ENCODE measurements around the gene CES3. TPM values are rescaled to one million over a fixed set of nuclear protein-coding genes. Genes with fewer than 3 reads are reported as not detected.
A peak's percentile ranks its signal among the peaks of the same experiment; 100 is the strongest.

CES3 gene
- total and polyA plus RNA-seq, 9 of the 15 experiments (the other 6 are each of a cell fraction or from before 2014, with no cell fraction given): 0.06 to 2.2 (median 0.68) TPM

GRCh38 chr16:67017810-67018488, 56.9 kb downstream of the CES3 start (continued):
- TF ChIP-seq NR2F6 (CRISPR knock-in tag; IDR thresholded peaks at IDR 0.05) (no peak), TCF7 (IDR thresholded peaks at IDR 0.05; ENCODE audit: borderline replicate concordance) (no peak), PRPF4 (IDR thresholded peaks at IDR 0.05; ENCODE audit: insufficient read depth, low read depth, low read length, poor library complexity, severe bottlenecking) (no peak), DIDO1 (tag; IDR thresholded peaks at IDR 0.05; ENCODE audit: low read depth) (no peak), ARNT (IDR thresholded peaks at IDR 0.05) (0 out of 4 replicates have a peak, but pooled peaks of 1 of the 2 experiments have one; percentile 37), MITF (IDR thresholded peaks at IDR 0.05) (no peak), HDAC8 (tag; IDR thresholded peaks at IDR 0.05) (no peak), TAF15 (IDR thresholded peaks at IDR 0.05; ENCODE audit: low read depth, low read length) (no peak), FIP1L1 (IDR thresholded peaks at IDR 0.05; ENCODE audit: low read depth, low read length, poor library complexity, severe bottlenecking) (no peak), TFAM (CRISPR knock-in tag; conservative IDR thresholded peaks at IDR 0.05) (no peak), FOSL1 (tag; conservative IDR thresholded peaks at IDR 0.05) (no peak), ZNF584 (CRISPR knock-in tag; IDR thresholded peaks at IDR 0.05; ENCODE audit: low read depth) (no peak), ZNF507 (tag; conservative IDR thresholded peaks at IDR 0.05) (no peak), SP1 (CRISPR knock-in tag; IDR thresholded peaks at IDR 0.05) (peak; percentile 59; the same call in 1 of the 2 replicates), ZNF695 (CRISPR knock-in tag; IDR thresholded peaks at IDR 0.05) (no peak), ATF1 (CRISPR knock-in tag; IDR thresholded peaks at IDR 0.05) (no peak), ATF1 (tag; IDR thresholded peaks at IDR 0.05) (peak; percentile 41; the same call in 1 of the 2 replicates), RREB1 (CRISPR knock-in tag; IDR thresholded peaks at IDR 0.05) (peak; percentile 87), YY1 (IDR thresholded peaks at IDR 0.05; ENCODE audit: borderline replicate concordance in 1 of 3, control insufficient read depth in 1 of 3, extremely low read depth in 1 of 3, insufficient read depth in 3 of 3, insufficient read length in 1 of 3, insufficient replicate concordance in 2 of 3, low read depth in 1 of 3, low read length in 2 of 3) (peak in 2 of 3 experiments; percentile 70 to 73), ZBTB17 (CRISPR knock-in tag; IDR thresholded peaks at IDR 0.05) (no peak), MTF1 (CRISPR knock-in tag; IDR thresholded peaks at IDR 0.05; ENCODE audit: borderline replicate concordance) (no peak), ZNF239 (CRISPR knock-in tag; IDR thresholded peaks at IDR 0.05) (no peak), EP300 (IDR thresholded peaks at IDR 0.05; ENCODE audit: low read length) (no peak)

All from K562 (cell line).